DMS 273 (cell line): ENCODE data around the gene PTTG1IP.
A peak's percentile ranks its signal among the peaks of the same experiment; 100 is the strongest.
"Not testable (repeated sequence)": the region's sequence is repeated elsewhere in the genome, so short reads cannot be mapped to it uniquely, and the experiment has no call there.

Experiments used
- DNase-seq: peaks from one replicate; lab custom pipeline; 2025; ENCODE audit not compliant: unreplicated experiment; lab: John Stamatoyannopoulos, UW

PTTG1IP gene

GRCh38 chr21:44873356-44874239, at the start of gene PTTG1IP:
TSS of gene PTTG1IP (minus strand) at chr21:44873690. CDS start at chr21:44873616, 74 bp downstream.
- peak; percentile 99 for DNase-seq

- DNase-seq: no peak
Measured at GRCh38 chr21:44921928-44922327, 48.4 kb upstream of the PTTG1IP start.

DNA sequence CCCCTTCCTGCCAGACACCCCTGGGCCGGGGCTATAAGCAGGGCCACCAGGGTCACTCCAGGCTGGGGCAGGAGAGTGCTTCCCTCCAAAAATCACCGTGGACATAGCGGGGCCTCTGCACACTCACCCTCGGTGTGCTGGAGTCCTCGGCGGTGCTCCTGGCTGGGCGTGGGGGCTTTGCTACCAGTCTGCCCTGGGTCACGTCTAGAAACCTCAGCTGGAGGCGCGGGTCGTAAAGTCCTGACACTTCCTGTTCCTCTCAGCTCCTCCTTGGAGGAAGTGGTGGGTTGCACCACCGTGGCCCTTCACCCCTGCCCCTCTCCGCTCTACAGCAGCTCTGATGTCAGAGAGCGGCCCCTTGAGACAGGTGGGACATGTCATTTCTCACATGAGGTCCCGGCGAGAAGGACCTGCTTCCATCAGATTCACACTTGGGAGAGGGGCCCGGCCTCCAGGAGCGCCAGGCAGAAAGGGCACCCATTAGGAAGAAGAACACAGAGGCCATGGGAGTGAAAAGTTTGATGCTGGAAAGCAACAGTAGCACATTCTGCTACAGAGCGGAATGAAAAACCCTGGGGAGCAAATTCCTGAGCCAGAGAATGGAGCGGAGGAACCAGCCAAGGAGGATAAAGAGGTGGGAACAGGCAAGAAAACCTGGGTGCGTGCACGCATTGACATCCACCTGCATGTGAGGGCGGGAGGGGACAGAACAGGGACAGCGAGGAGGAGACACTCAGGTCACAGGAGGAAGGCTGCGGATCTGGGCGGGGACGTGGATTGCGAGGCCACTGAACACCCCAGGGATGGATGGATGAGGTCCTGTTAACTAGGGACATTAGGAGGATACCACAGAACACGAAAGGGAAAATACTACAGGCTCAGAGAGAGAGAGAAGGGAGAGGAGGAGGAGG, 47.5 kb upstream of the PTTG1IP start, which contains the start of gene ITGB2:
ITGB2 (minus strand) TSS at position 206 of the 911 bp plus-strand sequence. CDS start 10,117 bp downstream, outside the sequence.
- no peak for DNase-seq

DNA sequence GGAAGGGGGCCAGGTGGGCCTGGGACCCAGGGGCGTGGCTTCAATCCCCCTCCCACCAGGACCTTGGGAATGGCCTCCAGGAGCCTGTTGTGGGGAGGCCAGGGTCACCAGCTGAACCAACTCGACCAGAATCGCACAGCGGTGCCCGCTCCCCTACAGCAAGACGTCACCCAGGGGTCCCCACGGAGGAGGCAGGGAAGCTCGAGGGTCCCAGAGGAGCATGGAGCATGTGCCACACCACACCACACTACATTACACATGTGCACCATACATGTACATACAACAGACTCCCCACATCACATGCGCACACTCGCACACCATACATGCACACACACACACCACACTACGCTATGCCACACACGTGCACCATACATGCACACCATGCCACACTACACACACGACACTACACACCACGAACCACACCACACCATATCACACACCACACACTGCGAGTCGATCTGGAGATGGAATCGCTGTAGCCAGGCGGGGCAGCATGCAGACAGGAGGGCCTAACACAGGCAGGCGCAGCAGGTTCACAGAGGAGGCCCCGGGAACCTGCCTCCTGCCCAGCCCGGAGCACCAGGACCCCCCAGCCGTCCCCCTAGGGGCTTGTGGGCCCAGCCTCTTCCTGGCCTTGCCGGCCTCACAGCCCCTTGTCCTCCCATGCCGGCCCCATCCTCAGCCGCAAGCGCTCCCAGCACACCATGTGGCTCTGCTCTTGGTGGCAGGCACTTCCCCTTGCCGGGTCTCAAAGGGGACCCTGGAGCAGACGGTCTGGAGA, 46.6 kb upstream of the PTTG1IP start:
- no peak for DNase-seq

GRCh38 chr21:44919111-44919912, 45.8 kb upstream of the PTTG1IP start:
- DNase-seq: no peak

DNA sequence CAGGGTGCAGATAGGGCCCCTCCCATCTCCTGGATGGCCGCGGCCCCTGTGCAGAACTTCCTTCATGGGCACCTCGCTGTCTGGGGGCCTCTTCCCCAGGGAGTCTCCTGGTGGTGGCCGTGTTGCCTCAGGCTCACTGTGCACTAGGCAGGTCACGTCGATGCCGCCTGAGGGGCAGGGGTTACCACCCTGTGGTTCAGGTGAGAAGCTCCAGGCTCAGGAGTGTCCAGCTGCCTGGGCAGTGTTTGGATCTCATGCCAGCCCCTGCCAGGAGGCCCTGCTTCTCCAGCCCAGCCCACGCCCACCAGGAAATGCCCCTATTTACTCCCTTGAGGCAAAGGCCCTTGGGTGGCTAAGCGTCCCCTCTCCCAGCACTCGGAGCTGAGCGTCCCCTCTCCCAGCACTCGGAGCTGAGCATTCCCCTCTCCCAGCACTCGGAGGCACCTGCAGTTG, 45.1 kb upstream of the PTTG1IP start:
- no peak for DNase-seq

- no peak for DNase-seq
Measured at GRCh38 chr21:44918107-44918470, 44.6 kb upstream of the PTTG1IP start.

GRCh38 chr21:44917446-44918106, 44.1 kb upstream of the PTTG1IP start:
- no peak for DNase-seq

DNA sequence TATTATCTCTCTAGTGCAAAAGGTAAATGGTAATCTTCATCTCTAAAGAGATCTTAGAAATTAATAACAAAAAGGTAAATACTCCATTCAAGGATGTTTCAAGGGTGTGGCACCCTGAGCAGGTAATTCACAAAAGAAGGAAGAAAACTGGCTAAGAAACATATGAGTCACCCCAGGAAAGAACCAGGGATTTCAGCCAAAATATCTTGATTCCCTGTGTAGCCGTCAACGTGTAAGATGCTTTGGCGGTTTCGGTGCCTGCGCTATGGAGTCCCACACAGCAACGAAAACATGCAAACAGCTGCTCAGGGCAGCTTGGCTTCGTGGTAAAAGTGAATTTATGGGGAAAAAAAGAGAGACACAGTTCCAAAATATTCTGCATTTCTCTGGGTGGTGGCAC, 43.5 kb upstream of the PTTG1IP start:
- DNase-seq: no peak

DNA sequence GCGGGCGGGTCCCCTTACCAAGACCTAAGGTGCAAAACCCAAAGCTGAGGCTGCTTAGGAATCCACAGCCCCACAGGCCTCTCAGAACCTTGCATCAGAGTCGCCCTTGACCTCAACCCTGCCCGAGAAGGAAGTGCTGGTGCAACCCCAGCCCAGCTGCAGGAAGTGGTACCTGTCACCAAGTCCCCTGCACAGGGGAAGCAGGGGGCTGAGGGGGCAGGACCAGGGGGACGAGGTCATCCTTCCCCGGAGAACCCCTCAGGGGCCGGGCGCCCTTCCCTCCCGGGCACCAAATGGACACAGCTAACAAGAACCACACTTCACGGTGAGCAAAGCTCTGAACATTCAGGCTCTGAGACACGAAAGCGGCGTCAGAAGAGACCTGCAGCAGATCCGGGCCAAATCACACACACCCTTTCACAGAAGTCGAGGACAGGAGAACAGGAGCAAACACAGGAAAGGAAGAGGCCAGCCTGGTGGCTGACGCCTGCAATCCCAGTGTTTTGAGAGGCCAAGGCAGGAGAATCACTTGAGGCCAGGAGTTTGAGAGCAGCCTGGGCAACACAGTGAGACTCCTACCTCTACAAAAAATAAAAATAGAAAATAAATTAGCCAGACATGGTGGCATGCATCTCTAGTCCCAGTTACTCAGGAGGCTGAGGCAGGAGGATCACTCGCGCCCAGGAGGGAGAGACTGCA, 40.8 kb upstream of the PTTG1IP start:
- no peak for DNase-seq

DNA sequence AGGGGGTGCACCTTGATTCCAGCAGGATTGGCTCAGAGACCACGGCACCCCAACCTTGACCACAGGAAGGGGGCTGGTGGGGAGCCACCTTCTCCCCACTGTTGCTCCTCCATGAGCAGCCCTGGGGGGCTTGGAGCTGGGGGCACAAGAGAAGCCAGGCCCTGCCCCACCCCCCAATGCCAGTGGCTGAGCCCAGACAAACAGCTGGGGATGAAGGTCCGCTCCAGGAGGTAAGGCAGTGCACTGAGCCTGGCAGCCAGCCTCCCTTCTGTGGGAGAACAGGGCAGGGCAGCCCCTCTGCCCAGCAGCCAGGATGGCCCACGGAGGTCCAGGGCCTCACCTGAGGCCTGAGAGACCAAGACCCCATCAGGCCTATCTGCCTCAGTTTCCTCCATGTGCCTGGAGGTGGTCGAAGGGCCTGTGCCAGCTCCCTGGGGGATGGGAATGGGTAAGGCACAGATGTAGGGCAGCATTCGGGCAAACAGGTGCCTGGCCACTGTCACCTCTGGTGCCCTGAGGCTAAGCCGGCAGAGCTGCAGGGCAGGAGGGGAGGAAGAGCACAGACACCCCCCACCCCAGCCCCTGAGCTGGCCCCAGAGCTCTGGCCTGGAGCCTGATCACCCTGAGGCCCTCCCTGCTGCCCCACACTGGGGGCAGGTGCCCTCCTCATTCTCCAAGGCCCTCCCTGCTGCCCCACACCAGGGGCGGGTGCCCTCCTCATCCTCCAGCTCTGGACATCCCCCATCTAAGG, 40.1 kb upstream of the PTTG1IP start:
- DNase-seq: no peak

GRCh38 chr21:44912506-44913412, 39.3 kb upstream of the PTTG1IP start:
- not testable (repeated sequence) for DNase-seq

DNA sequence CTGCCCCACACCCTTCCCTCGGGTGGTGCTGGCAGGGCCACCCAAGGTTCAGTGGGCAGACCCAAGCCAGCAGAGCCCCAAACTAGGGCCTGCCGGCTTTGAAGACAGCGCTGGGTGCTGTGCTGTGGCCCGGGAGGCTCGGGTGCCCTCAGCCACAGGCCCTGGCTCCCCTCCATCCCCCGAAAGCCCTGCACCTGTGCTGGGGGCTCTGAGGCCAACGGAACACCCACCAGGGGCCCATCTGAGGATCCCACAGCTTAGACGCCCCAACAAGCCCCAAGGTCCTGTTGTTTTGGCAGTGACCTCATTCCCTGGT, 38.6 kb upstream of the PTTG1IP start:
- no peak for DNase-seq

DNA sequence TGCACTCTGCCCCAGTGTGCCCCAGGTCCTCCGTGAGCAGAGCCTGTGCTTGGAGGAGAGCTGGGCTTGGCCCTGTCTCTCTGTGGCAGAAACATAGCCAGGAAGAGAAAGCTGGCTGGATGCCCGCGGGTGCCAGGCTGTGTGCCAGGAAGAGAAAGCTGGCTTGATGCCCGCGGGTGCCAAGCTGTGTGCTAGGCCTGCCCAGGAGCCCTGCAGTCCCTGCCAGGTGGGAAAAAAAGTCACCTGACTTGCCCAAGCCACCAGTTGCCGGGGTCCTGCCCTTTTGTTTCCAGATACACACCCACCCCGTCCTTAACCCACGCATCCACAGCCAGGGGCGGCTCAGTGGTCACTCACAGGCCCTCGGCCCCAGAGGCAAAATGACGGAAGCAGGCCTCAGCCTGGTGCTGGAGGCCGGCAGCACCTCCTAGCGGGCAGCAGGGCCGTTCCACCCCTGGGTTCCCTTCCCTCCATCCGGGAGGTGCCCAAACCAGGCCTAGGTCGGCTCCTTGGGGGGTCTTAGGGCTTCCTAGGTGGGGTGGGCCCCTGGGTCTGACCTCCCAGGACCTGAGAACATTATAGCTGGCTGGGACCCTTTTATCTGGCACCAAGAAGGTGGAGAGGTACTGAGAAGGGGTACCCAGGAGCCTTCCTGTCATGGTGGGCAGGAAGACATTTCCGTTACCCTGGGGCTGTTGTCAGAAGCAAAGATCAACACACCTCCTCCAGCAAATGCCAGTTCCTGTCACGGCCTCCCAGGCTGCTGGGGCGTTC, 38.1 kb upstream of the PTTG1IP start:
- DNase-seq: peak; percentile 79

GRCh38 chr21:44911068-44911383, 37.5 kb upstream of the PTTG1IP start:
- no peak for DNase-seq

- peak; percentile 26 for DNase-seq
Measured at GRCh38 chr21:44910229-44911067, 37.0 kb upstream of the PTTG1IP start.
